ENCODE measurements around the gene TSC1.

GRCh38 chr9:132986640-132987620 is 42.5 kb upstream of the TSC1 start:
- TF ChIP-seq ZNF623 (tag by site-specific recombination; IDR thresholded peaks at IDR 0.05) (no peak), PATZ1 (tag by site-specific recombination; IDR thresholded peaks at IDR 0.05) (no peak), ZNF18 (tag by site-specific recombination; IDR thresholded peaks at IDR 0.05) (no peak), ZNF10 (tag by site-specific recombination; IDR thresholded peaks at IDR 0.05) (no peak)
- TF ChIP-seq, protein P1, sequence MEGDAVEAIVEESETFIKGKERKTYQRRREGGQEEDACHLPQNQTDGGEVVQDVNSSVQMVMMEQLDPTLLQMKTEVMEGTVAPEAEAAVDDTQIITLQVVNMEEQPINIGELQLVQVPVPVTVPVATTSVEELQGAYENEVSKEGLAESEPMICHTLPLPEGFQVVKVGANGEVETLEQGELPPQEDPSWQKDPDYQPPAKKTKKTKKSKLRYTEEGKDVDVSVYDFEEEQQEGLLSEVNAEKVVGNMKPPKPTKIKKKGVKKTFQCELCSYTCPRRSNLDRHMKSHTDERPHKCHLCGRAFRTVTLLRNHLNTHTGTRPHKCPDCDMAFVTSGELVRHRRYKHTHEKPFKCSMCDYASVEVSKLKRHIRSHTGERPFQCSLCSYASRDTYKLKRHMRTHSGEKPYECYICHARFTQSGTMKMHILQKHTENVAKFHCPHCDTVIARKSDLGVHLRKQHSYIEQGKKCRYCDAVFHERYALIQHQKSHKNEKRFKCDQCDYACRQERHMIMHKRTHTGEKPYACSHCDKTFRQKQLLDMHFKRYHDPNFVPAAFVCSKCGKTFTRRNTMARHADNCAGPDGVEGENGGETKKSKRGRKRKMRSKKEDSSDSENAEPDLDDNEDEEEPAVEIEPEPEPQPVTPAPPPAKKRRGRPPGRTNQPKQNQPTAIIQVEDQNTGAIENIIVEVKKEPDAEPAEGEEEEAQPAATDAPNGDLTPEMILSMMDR (tag by site-specific recombination; IDR thresholded peaks at IDR 0.05): no peak
- TF ChIP-seq, protein P2, sequence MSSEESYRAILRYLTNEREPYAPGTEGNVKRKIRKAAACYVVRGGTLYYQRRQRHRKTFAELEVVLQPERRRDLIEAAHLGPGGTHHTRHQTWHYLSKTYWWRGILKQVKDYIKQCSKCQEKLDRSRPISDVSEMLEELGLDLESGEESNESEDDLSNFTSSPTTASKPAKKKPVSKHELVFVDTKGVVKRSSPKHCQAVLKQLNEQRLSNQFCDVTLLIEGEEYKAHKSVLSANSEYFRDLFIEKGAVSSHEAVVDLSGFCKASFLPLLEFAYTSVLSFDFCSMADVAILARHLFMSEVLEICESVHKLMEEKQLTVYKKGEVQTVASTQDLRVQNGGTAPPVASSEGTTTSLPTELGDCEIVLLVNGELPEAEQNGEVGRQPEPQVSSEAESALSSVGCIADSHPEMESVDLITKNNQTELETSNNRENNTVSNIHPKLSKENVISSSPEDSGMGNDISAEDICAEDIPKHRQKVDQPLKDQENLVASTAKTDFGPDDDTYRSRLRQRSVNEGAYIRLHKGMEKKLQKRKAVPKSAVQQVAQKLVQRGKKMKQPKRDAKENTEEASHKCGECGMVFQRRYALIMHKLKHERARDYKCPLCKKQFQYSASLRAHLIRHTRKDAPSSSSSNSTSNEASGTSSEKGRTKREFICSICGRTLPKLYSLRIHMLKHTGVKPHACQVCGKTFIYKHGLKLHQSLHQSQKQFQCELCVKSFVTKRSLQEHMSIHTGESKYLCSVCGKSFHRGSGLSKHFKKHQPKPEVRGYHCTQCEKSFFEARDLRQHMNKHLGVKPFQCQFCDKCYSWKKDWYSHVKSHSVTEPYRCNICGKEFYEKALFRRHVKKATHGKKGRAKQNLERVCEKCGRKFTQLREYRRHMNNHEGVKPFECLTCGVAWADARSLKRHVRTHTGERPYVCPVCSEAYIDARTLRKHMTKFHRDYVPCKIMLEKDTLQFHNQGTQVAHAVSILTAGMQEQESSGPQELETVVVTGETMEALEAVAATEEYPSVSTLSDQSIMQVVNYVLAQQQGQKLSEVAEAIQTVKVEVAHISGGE (tag by site-specific recombination; conservative IDR thresholded peaks at IDR 0.05; ENCODE audit: low read depth): no peak
